ENCODE data around the gene TTLL5. TPM values are rescaled to one million over a fixed set of nuclear protein-coding genes. Genes with fewer than 3 reads are reported as not detected.

TTLL5 gene
- total and polyA plus RNA-seq, 8 donors = 10.1 to 48.4 (median 17.3) TPM

- TF ChIP-seq EP300 (IDR thresholded peaks at IDR 0.05) = no peak
- TF ChIP-seq CTCF (IDR thresholded peaks at IDR 0.05) = no peak
- no peak for TF ChIP-seq POLR2A (IDR thresholded peaks at IDR 0.05)
- TF ChIP-seq POLR2AphosphoS5 (IDR thresholded peaks at IDR 0.05) = no peak
- peak in 1 of 2 donors; percentile 53 for DNase-seq
- intact Hi-C loops (cut with DNase I; ENCODE audit: low total_unique reads) = no loop called here
- H3K4me3 ChIP-seq = no peak overlapping the region
- H3K4me1 ChIP-seq = peaks cover 10 to 26% (median 15%) of the 10 kb centered on the region in 4 donors
- WGBS, 5 donors = 47 to 61% (median 54%) methylated on average over 3 of the region's 3 CpGs
- peak overlapping the region in 1 of 5 donors; percentile 13 for H3K27ac ChIP-seq
- no peaks in the 10 kb centered on the region for H3K27me3 ChIP-seq
- no peaks in the 10 kb centered on the region for H3K9me3 ChIP-seq
- H3K36me3 ChIP-seq = no peaks in the 10 kb centered on the region
These were observed 215.5 kb downstream of the TTLL5 start for GRCh38 chr14:75876530-75876929.

GRCh38 chr14:75877292-75877691, 216.2 kb downstream of the TTLL5 start:
- H3K9me3 ChIP-seq = no peaks in the 10 kb centered on the region
- TF ChIP-seq POLR2AphosphoS5 (IDR thresholded peaks at IDR 0.05) = no peak
- no peak for TF ChIP-seq CTCF (IDR thresholded peaks at IDR 0.05)
- no peak for TF ChIP-seq EP300 (IDR thresholded peaks at IDR 0.05)
- peak overlapping the region in 1 of 5 donors; percentile 13 for H3K27ac ChIP-seq
- H3K4me1 ChIP-seq = peaks cover 10 to 19% (median 15%) of the 10 kb centered on the region in 4 donors
- DNase-seq = peak in 1 of 2 donors; percentile 83
- WGBS, 5 donors = 75 to 100% (median 88%) methylated on average over 1 of the region's 1 CpG
- no peak overlapping the region for H3K4me3 ChIP-seq
- peaks cover 0 to 1% (median 0%) of the 10 kb centered on the region in 4 donors for H3K36me3 ChIP-seq
- intact Hi-C loops (cut with DNase I; ENCODE audit: low total_unique reads) = no loop called here
- no peaks in the 10 kb centered on the region for H3K27me3 ChIP-seq

- 78 to 86% (median 81%) methylated on average over 4 of the region's 4 CpGs for WGBS, 5 donors
- Histone ChIP-seq H3K36me3 (peaks cover 0 to 7% (median 3%) of the 10 kb centered on the region in 4 donors), H3K4me3 (no peak overlapping the region), H3K27me3 (no peaks in the 10 kb centered on the region), H3K9me3 (no peaks in the 10 kb centered on the region), H3K4me1 (peaks cover 10 to 19% (median 14%) of the 10 kb centered on the region in 4 donors), H3K27ac (no peak overlapping the region)
- no peak for TF ChIP-seq EP300 (IDR thresholded peaks at IDR 0.05)
- no peak for DNase-seq
- intact Hi-C loops (cut with DNase I; ENCODE audit: low total_unique reads) = no loop called here
These were observed 216.8 kb downstream of the TTLL5 start for GRCh38 chr14:75877884-75878283.

- Histone ChIP-seq H3K36me3 (peaks cover 0 to 12% (median 8%) of the 10 kb centered on the region in 4 donors), H3K27me3 (no peaks in the 10 kb centered on the region), H3K9me3 (no peaks in the 10 kb centered on the region), H3K27ac (no peak overlapping the region), H3K4me1 (peaks cover 10 to 28% (median 14%) of the 10 kb centered on the region in 4 donors), H3K4me3 (no peak overlapping the region)
- intact Hi-C loops (cut with DNase I; ENCODE audit: low total_unique reads) = no loop called here
- DNase-seq = peak in 1 of 2 donors; percentile 51
- WGBS, 5 donors = 67 to 77% (median 69%) methylated on average over 3 of the region's 3 CpGs
- no peak for TF ChIP-seq CTCF (IDR thresholded peaks at IDR 0.05)
- no peak for TF ChIP-seq POLR2AphosphoS5 (IDR thresholded peaks at IDR 0.05)
- TF ChIP-seq POLR2A (IDR thresholded peaks at IDR 0.05) = no peak
- TF ChIP-seq EP300 (IDR thresholded peaks at IDR 0.05) = no peak
These were observed 218.0 kb downstream of the TTLL5 start for GRCh38 chr14:75879031-75879430.

GRCh38 chr14:75880512-75880911, 219.5 kb downstream of the TTLL5 start:
- Histone ChIP-seq H3K4me3 (no peak overlapping the region), H3K4me1 (peaks cover 10 to 32% (median 14%) of the 10 kb centered on the region in 4 donors), H3K27ac (no peak overlapping the region), H3K9me3 (no peaks in the 10 kb centered on the region), H3K36me3 (peaks cover 0 to 12% (median 8%) of the 10 kb centered on the region in 4 donors), H3K27me3 (no peaks in the 10 kb centered on the region)
- intact Hi-C loops (cut with DNase I; ENCODE audit: low total_unique reads) = no loop called here
- no peak for DNase-seq
- WGBS, 5 donors = 83 to 100% (median 97%) methylated on average over 1 of the region's 1 CpG
- no peak for TF ChIP-seq POLR2AphosphoS5 (IDR thresholded peaks at IDR 0.05)
- no peak for TF ChIP-seq POLR2A (IDR thresholded peaks at IDR 0.05)
- no peak for TF ChIP-seq CTCF (IDR thresholded peaks at IDR 0.05)
- no peak for TF ChIP-seq EP300 (IDR thresholded peaks at IDR 0.05)
